ENCODE results near the gene OVOL2.

Gene OVOL2

DNA sequence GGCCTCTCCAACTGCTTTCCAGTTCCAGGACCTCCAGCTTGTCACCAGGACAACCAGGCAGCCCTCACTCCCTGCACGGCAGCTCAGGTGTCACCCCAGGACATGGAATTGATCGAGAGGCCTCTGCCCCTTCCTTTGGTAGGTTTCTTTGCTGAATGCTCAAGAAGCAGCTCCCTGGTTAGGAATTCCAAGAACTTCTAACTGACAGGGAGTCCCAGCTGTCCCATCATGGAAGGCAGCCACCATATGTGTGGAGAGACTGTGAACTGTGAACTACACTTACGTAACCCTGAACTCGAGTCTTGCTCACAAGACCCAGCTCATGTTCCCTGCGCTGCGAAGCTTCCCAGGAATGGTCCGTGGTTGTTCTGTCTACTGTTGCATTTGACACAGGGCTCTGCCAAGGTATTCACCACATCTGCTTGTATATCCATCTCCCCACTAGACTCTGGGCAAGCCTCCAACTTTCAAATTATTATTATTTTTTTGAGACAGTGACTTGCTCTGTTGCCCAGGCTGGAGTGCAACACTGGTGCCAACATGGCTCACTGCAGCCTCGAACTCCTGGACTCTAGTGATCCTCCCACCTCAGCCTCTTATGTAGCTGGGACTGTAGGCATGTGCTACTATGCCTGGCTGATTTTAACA lies 53.2 kb downstream of the OVOL2 start:
- no peak for DNase-seq (ENCODE audit: low read depth, low spot score)
- Histone ChIP-seq H3K27me3 (ENCODE audit: insufficient read depth, insufficient read length) (no peaks in the 10 kb centered on the region), H3K4me1 (ENCODE audit: insufficient read depth, insufficient read length) (peaks cover 10% of the 10 kb centered on the region), H3K9me3 (ENCODE audit: insufficient read depth, low read length) (no peaks in the 10 kb centered on the region), H3K4me3 (ENCODE audit: insufficient read length, low read depth) (no peak overlapping the region), H3K9ac (ENCODE audit: insufficient read length, low read depth) (no peak overlapping the region), H3K36me3 (ENCODE audit: insufficient read depth, insufficient read length, low read length) (no peaks in the 10 kb centered on the region)
- TF ChIP-seq YY1 (IDR thresholded peaks at IDR 0.05; ENCODE audit: insufficient read depth, insufficient read length) (no peak), ZNF274 (IDR thresholded peaks at IDR 0.05; ENCODE audit: low read depth, low read length) (no peak), SUZ12 (IDR thresholded peaks at IDR 0.05; ENCODE audit: extremely low read depth, insufficient read depth, insufficient read length) (no peak)

GRCh38 chr20:18003897-18004296 lies 53.8 kb downstream of the OVOL2 start:
- Histone ChIP-seq H3K4me3 (ENCODE audit: insufficient read length, low read depth) (no peak overlapping the region), H3K9me3 (ENCODE audit: insufficient read depth, low read length) (no peaks in the 10 kb centered on the region), H3K36me3 (ENCODE audit: insufficient read depth, insufficient read length, low read length) (no peaks in the 10 kb centered on the region), H3K9ac (ENCODE audit: insufficient read length, low read depth) (no peak overlapping the region), H3K27me3 (ENCODE audit: insufficient read depth, insufficient read length) (no peaks in the 10 kb centered on the region), H3K4me1 (ENCODE audit: insufficient read depth, insufficient read length) (peaks cover 10% of the 10 kb centered on the region)
- no peak for TF ChIP-seq SUZ12 (IDR thresholded peaks at IDR 0.05; ENCODE audit: extremely low read depth, insufficient read depth, insufficient read length)
- no peak for TF ChIP-seq YY1 (IDR thresholded peaks at IDR 0.05; ENCODE audit: insufficient read depth, insufficient read length)
- no peak for DNase-seq (ENCODE audit: low read depth, low spot score)

DNA sequence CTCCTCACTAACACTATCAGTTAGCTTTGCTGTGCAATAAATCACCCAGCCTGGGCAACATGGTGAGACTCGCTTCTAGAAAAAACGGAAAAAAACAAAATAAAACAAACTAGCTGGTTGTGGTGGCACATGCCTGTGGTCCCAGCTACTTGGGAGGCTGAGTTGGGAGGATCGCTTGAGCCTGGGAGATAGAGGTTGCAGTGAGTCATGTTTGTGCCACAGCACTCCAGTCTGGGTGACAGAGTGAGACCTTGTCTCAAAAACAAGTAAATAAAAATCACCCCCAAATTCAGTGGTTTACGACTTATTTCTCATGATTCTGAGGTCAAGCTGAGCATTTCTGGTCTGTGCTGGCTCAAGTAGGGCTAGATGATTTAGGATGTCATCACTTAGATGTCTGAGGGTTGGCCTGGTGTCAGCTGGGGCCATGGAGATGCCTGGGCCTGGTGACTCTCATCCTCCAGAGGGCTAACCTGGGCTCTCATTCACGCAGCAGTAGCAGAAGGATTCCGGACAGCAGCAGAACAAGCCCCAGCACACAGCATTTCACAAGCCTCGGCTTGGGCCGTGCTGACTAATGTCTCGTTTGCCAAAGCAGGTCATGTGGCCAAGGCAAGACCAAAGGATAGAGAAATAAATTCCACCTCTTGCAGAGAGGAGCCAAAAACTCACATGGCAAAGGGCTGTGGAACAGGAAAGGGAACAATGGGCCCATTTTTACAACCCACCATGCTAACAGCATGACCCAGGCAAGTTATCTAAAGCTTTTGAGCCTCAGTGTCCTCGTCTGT lies 56.4 kb downstream of the OVOL2 start:
- Histone ChIP-seq H3K9ac (ENCODE audit: insufficient read length, low read depth) (no peak overlapping the region), H3K27me3 (ENCODE audit: insufficient read depth, insufficient read length) (no peaks in the 10 kb centered on the region), H3K4me1 (ENCODE audit: insufficient read depth, insufficient read length) (peaks cover 6% of the 10 kb centered on the region), H3K4me3 (ENCODE audit: insufficient read length, low read depth) (no peak overlapping the region), H3K9me3 (ENCODE audit: insufficient read depth, low read length) (no peaks in the 10 kb centered on the region), H3K36me3 (ENCODE audit: insufficient read depth, insufficient read length, low read length) (no peaks in the 10 kb centered on the region)
- no peak for TF ChIP-seq SUZ12 (IDR thresholded peaks at IDR 0.05; ENCODE audit: extremely low read depth, insufficient read depth, insufficient read length)
- no peak for TF ChIP-seq ZNF274 (IDR thresholded peaks at IDR 0.05; ENCODE audit: low read depth, low read length)
- TF ChIP-seq YY1 (IDR thresholded peaks at IDR 0.05; ENCODE audit: insufficient read depth, insufficient read length) = no peak
- DNase-seq (ENCODE audit: low read depth, low spot score) = no peak

GRCh38 chr20:17999566-17999965 lies 58.1 kb downstream of the OVOL2 start:
- no peak overlapping the region for H3K9ac ChIP-seq (ENCODE audit: insufficient read length, low read depth)
- H3K4me1 ChIP-seq (ENCODE audit: insufficient read depth, insufficient read length) = no peaks in the 10 kb centered on the region
- H3K9me3 ChIP-seq (ENCODE audit: insufficient read depth, low read length) = no peaks in the 10 kb centered on the region
- no peaks in the 10 kb centered on the region for H3K36me3 ChIP-seq (ENCODE audit: insufficient read depth, insufficient read length, low read length)
- no peaks in the 10 kb centered on the region for H3K27me3 ChIP-seq (ENCODE audit: insufficient read depth, insufficient read length)
- TF ChIP-seq ZNF274 (IDR thresholded peaks at IDR 0.05; ENCODE audit: low read depth, low read length) (no peak), YY1 (IDR thresholded peaks at IDR 0.05; ENCODE audit: insufficient read depth, insufficient read length) (no peak), SUZ12 (IDR thresholded peaks at IDR 0.05; ENCODE audit: extremely low read depth, insufficient read depth, insufficient read length) (no peak)
- DNase-seq (ENCODE audit: low read depth, low spot score) = no peak
- no peak overlapping the region for H3K4me3 ChIP-seq (ENCODE audit: insufficient read length, low read depth)

GRCh38 chr20:17998446-17998845 lies 59.3 kb downstream of the OVOL2 start:
- Histone ChIP-seq H3K27me3 (ENCODE audit: insufficient read depth, insufficient read length) (no peaks in the 10 kb centered on the region), H3K4me1 (ENCODE audit: insufficient read depth, insufficient read length) (no peaks in the 10 kb centered on the region), H3K9me3 (ENCODE audit: insufficient read depth, low read length) (no peaks in the 10 kb centered on the region), H3K36me3 (ENCODE audit: insufficient read depth, insufficient read length, low read length) (no peaks in the 10 kb centered on the region), H3K9ac (ENCODE audit: insufficient read length, low read depth) (no peak overlapping the region), H3K4me3 (ENCODE audit: insufficient read length, low read depth) (no peak overlapping the region)
- no peak for DNase-seq (ENCODE audit: low read depth, low spot score)
- TF ChIP-seq SUZ12 (IDR thresholded peaks at IDR 0.05; ENCODE audit: extremely low read depth, insufficient read depth, insufficient read length) = no peak
- no peak for TF ChIP-seq ZNF274 (IDR thresholded peaks at IDR 0.05; ENCODE audit: low read depth, low read length)
- no peak for TF ChIP-seq YY1 (IDR thresholded peaks at IDR 0.05; ENCODE audit: insufficient read depth, insufficient read length)

DNA sequence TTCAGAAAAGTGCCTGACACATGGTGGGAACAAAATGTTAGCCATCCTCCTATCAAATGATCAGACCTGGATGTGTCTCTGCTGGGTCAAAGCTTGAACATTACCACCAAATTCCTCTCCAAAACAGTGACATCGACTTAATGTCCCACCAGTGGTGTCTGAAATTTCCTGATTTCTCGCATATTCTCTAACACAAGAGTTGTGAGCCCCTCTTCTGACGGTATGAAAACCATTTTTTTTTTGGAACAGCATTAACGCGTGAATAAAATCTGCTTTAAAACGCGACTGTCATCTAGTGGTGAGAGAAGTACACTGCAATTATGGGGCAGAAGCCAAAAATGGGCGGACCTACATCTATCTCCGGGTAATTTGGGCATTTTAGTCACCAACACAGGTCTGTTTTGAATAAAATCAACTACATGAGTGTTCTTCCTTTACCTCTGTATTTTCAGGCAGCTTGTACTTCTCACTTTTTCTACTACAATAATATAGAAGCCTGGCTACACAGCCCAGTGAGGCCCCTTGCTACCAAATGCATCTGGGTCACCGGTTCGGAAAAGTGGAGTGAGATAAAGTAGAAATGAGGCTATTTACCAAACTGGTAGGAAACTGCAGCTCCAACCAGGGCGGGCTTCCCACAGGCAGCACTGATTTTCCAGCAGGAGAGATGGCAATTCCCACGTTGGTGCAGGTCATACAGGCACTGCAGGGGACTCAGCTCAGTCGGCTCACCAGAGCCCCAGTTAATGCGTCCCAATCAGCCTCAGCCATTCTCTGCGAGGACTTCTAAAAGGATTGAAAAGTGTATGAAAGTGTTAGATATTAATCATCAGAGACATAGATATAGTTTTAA lies 61.5 kb downstream of the OVOL2 start:
- Histone ChIP-seq H3K36me3 (ENCODE audit: insufficient read depth, insufficient read length, low read length) (peaks cover 3% of the 10 kb centered on the region), H3K9me3 (ENCODE audit: insufficient read depth, low read length) (no peaks in the 10 kb centered on the region), H3K4me1 (ENCODE audit: insufficient read depth, insufficient read length) (no peaks in the 10 kb centered on the region), H3K4me3 (ENCODE audit: insufficient read length, low read depth) (no peak overlapping the region), H3K9ac (ENCODE audit: insufficient read length, low read depth) (no peak overlapping the region), H3K27me3 (ENCODE audit: insufficient read depth, insufficient read length) (no peaks in the 10 kb centered on the region)
- TF ChIP-seq SUZ12 (IDR thresholded peaks at IDR 0.05; ENCODE audit: extremely low read depth, insufficient read depth, insufficient read length) (no peak), YY1 (IDR thresholded peaks at IDR 0.05; ENCODE audit: insufficient read depth, insufficient read length) (no peak), ZNF274 (IDR thresholded peaks at IDR 0.05; ENCODE audit: low read depth, low read length) (no peak)
- peak; percentile 20 for DNase-seq (ENCODE audit: low read depth, low spot score)

DNA sequence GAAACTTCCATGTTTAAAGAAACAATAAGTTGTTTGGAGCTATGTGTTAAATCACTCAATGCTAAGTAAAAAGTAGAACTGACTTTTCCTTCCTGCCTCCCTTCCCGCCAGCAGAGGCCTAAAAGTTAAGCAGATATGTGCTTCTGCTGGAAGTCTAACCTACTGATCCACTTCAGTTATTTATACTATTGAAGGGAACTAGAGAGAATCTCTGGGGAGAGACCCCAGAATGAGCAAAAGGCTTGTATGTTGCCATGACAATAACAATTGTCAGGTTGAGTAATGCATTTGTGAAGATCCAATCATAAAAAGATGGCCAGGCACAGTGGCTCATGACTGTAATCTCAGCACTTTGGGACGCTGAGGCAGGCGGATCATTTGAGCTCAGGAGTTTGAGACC lies 64.2 kb downstream of the OVOL2 start:
- no peak for DNase-seq (ENCODE audit: low read depth, low spot score)
- no peak overlapping the region for H3K4me3 ChIP-seq (ENCODE audit: insufficient read length, low read depth)
- H3K9ac ChIP-seq (ENCODE audit: insufficient read length, low read depth) = no peak overlapping the region
- no peaks in the 10 kb centered on the region for H3K4me1 ChIP-seq (ENCODE audit: insufficient read depth, insufficient read length)
- no peaks in the 10 kb centered on the region for H3K27me3 ChIP-seq (ENCODE audit: insufficient read depth, insufficient read length)
- H3K36me3 ChIP-seq (ENCODE audit: insufficient read depth, insufficient read length, low read length) = peaks cover 21% of the 10 kb centered on the region
- no peaks in the 10 kb centered on the region for H3K9me3 ChIP-seq (ENCODE audit: insufficient read depth, low read length)
- TF ChIP-seq SUZ12 (IDR thresholded peaks at IDR 0.05; ENCODE audit: extremely low read depth, insufficient read depth, insufficient read length) (no peak), ZNF274 (IDR thresholded peaks at IDR 0.05; ENCODE audit: low read depth, low read length) (no peak), YY1 (IDR thresholded peaks at IDR 0.05; ENCODE audit: insufficient read depth, insufficient read length) (no peak)

Data from NT2/D1 (cell line).